Stimulated activated CD8-positive, alpha-beta memory T cell treated with anti-CD3 and anti-CD28 coated beads, Interleukin-4, amount 100 ng/mL, for 48 hours (primary cell): Measurements from ENCODE around the gene LNPEP.

Experiments
- DNase-seq: peaks from one replicate; pipeline ENCODE4 v3.0.0-alpha.2; 2020

LNPEP gene

DNA sequence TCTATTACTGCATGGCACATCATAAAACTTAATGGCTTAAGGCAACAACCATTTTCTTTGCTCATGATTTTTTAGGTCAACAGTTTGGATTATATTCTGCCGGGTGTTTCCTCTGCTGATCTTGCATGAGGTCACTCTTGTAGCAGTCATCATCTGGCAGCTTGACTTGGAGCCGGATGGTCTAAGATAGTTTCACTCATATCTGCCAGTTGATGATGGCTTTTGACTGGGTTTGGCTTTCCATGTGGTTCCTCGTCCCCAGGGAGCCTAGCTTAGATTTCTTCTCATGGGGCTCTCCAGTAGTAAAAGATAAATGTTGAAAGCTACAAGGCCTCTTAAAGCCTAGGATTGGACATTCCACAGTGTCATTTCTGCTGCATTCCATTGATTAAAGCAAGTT is 27.4 kb downstream of the LNPEP start:
- DNase-seq = no peak

DNA sequence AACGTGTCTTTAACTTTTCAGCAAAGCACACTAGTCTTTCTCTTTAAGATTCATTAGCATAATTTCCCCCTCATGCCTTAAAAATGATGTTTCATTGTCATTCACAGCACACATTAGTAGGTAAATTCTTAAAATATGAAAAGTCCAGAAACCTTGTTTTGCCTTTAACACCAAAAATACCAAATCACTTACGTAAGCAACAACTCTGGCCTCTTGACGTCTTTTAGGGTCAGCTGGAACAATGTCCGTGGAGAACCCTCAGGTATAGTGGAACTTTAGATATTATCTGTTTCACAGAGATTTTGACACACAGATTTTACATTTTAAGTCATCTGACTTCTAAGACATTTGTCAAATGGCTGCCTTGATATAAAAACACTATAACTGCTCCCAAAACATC is 30.9 kb downstream of the LNPEP start:
- no peak for DNase-seq

DNA sequence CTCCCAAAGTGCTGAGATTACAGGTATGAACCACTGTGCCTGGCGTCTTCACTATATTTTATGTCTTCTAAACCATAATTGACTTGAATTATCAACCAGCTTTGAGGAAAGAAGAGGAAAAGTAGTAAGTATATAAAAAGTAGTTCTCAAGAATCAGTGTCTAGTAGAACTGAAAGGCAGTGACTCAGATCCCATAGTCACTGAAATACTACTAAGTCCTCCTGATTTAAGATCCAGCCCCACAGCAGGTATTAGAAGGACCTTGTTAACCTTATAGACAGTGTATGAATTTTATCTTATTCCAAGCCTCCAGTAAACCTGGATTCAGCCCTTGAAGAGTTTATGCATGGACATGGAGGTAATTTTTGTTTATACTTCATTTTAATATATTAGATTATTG is 31.5 kb downstream of the LNPEP start:
- no peak for DNase-seq

DNA sequence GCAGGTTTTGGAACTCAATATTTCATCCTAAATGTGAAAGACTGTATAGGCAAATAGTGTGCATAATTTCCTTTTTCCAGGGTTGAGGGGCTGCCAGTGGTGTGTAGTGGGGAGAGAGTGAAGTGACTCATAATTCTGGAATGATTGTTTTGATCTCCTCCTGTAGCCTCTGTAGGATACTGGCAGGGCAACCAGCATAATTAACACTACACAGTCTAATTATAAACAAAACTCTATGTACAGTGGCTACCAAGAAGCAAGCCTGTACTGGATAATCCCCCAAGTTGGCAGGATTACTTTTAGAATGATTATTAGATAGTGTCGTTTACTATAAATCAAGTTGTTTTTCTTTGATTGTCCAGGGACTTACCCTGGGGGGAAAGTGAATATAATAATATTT is 32.2 kb downstream of the LNPEP start:
- DNase-seq = no peak

DNA sequence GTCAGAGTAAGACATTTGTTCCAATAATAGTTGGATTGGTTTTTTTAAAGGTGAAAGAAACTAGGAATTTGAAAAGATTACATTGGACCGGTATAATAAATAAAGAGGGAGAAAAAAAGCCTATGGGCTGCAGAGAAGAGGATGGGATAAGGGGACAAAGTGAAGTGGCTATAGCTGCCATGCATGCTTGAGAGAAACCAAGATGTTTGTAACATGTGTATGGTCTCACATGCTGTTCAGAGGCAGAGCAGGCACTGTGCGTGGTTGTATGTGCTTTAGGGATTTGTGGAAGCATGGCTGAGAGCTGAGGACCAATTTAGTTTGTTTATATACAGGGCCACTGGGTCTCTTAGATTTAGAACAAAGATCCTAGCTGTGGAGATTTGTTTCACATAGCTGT is 32.7 kb downstream of the LNPEP start:
- no peak for DNase-seq

DNA sequence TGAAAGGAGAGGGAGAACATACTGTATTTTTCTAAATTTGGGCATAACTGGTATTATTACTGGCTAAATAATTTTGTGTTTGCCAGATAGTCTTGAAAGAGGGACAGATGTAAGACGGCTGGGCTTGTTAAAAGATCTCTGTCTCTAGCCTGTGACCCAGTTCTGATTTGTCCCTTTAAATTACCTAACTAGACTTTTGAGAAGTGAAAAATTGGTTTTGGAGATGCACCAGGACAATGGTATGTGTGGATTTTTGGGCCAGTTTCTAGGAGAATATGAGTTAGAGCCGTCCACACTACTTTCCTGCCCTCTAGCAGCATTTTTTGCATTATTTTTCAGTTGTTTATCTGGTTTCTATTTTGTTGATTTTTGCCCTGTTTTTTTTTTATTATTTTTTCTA is 33.5 kb downstream of the LNPEP start:
- no peak for DNase-seq

DNA sequence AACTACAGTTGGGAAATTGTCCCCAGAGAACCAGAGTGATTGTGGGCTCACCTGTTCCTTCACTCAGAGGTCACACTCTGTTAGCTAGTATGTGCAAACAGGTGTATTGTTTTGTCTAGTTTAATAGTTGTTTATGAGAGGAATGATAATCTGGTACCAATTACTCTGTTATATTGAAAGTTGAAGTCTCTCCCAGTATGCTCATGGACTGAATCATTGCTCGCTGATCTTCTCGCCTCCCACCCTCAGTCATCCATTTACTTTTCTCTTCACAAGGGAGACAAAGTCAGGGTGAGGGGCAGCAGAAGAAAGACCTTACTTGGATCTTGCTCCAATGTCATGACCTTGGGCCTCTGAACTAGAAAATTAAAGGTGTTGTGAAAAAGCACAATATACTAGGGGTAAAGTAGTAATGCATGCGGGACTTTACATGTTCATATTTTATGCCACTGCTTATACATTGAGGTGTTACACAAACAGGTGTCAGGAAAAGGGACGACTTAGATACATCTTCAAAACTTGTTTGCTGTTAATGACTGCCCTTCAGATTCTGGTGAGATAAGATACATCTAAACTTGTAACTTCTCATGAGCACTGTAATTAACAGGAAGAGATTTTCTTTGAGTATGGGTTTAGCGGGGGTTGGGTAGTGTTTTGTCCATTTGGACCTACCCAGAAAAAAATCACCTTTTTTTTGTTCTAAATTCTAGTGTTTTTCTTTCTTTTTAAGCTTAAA is 36.9 kb downstream of the LNPEP start:
- DNase-seq = no peak

DNA sequence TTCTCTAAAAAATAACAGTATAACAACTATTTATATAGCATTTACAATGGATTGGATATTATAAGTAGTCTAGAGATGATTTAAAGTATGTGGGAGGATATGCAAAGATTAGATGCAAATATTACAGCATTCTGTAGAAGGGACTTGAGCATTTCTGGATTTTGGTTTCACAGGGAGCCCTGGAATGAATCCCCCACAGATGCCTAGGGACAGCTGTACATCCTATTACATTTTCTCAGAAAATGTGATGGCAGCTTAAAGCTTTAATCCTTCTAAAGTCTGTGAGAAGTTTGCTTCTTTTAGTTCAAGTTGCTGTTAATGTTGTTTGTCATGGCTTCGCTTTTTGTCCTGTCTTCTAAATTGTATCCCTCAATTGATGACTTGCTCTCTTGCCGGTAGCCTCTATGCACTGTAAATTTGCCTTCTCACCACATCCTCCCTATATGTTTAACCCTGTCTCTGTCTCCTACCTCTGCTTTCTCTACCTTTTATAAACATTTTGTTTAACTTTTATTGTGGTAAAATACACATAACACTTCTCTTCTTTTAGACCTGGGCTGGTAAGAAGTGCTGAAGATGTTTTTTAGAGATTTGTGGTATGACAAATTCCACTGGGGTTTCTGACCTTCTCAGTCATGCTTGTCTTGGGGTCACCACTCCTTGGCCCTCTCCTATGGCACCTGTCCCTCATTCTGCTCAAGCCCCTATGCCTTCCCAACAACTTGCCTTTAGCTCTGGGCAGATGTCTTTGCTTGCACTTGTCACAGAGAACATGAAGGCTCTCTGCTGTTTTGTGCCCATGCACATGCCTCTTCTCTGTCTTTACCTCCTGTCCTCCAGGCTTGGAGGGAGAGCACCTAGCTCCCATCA is 37.9 kb downstream of the LNPEP start:
- DNase-seq = no peak

DNA sequence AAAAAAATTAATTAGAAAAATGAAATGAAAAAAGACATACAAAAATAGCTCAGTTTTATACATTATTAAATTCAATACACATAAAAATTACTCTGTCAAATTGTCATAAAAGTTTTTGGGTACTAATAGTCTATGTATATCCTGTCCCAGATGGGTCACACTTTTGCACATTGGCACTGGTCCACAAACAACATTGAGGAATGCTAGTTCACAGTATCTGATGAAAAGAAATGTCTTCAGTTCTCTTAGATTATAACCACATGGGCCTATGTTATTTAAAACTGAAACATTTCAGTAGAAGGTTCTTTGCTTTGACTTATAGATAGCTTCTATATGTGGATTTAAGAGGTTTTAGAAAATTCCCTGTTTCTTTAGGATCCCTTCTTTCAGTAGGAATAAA is 39.8 kb downstream of the LNPEP start:
- DNase-seq = no peak

DNA sequence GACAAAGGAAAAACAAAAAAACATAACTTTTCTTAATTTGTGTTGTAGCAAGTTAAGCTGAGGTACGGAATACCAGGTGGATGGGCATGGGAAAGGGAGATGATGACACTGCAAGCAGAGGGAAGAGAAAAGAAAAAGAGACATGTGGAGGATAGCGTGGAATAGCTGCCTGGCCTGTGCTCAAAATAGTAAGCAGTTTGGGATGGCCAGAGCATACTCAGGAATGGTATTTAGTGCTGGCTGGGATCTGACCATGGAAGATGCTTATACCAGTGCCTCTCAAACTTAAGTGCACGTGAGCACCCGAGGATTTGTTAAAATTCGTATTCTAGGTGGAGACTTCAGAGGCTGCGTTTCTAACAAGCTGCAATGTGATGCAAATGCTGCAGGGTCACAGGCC is 41.3 kb downstream of the LNPEP start:
- DNase-seq = no peak

DNA sequence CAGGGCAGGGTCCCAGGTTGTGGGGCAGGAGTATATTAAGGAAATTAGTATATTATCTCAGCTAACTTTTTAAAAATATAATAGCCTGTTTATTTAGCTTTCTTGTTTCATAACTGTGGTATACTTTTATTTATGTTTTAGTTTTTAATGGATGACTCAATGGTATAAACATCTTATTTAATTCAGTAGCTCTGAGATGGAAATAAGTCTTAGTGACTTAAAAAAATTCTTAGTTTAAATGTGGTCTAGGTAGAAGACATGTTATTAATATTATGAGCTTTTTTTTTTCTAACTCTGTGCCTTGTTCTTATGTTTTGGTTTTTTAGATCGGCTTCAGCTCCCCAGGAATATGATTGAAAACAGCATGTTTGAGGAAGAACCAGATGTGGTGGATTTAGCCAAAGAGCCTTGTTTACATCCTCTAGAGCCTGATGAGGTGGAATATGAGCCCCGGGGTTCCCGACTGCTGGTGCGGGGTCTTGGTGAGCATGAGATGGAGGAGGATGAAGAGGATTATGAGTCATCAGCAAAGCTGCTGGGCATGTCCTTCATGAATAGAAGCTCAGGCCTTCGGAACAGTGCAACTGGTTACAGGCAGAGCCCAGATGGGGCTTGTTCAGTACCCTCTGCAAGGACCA is 43.1 kb downstream of the LNPEP start:
- DNase-seq = no peak

DNA sequence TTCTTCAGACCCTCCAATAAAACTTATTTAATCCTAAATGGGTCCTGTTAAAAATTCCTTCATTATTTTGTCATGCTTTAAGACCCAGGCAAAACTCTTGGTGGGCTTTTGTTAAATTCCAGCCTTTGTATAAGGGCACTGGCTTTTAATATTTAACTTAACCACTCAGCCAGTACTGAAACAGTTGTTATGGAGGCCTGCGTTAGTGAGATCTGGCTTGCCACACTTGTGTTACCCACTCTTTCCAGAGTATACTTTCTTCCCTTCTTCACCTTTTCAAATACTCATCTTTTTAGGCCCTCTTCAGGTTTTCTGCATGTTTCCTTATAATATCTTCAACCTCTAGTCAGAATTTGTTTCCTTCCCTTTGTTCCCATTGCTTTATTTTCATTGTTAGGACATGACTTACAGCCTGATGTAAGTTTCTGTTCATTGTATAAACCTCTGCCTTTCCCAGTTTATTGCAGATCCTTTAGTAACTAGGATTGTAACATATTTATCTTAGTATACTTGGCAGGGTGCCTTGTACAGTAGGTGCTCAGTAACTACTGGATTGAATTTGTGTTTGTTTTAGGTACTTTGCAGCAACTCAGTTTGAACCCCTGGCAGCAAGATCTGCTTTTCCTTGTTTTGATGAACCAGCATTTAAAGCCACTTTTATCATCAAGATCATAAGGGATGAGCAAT is 48.8 kb downstream of the LNPEP start:
- no peak for DNase-seq

DNA sequence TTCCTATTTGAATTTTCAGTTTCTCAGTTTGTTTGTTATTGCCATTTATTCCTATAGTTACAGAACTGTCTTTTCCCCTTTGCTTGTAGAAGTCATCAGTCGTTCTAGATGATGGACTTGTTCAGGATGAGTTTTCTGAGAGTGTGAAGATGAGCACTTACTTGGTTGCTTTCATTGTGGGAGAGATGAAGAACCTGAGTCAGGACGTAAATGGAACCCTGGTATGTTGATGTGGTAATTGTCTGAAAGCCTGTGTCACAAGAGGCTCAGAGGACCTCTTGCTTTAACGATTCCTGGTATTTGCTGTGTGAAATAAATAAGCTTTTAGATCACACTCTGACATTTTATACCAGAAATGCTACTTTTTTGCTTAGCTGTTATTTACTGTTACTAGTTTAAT is 50.6 kb downstream of the LNPEP start:
- DNase-seq = no peak

DNA sequence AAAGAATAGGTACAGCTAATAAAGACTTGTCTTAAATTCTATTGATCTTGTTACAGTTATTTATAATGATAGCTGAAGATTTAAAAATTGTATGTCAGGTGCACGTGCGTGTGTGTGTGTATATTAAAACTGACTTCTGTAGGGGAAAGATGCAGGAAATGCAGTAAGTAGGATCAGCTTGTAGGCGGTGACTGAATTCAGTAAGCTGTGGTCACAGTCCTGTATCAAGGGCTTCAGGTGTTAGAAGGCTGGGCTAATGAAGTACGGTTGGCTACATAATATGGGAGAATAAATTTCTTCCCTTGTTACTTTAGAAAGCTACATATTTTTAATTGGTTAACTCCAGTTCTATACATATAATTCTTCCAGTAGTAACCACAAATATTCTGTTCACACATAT is 54.2 kb downstream of the LNPEP start:
- no peak for DNase-seq

DNA sequence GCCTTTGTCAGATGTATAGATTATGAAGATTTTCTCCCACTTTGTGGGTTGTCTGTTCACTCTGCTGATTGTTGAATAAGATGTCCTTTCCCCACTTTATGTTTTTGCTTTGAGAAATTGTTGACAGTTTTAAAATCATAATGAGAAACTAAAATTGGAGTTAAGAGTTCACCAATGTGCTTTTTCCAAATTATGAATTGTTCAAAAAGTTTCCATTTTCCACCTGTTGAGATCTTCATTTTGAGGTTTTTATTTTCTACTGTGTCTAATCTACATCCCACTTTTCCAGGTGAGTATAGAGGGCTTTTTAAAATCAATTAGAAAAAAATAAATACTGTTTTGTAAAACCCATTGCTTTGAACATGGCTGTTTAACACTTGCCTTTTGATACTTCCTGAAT is 55.8 kb downstream of the LNPEP start:
- DNase-seq = no peak

DNA sequence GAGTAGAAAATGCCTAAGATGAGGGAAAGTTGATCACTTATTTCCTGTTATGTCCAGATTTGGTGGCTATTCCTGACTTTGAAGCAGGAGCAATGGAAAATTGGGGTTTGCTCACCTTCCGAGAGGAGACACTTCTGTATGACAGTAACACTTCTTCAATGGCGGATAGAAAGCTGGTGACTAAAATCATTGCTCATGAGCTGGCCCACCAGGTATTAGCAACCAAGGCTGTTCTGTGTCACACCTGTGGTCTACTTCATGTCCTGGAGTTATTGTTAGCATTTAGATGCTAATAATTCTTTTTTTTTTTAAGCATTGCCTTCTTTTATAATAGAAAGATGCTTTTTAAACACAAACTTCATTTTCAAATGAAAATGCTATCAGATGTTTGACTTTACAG is 57.9 kb downstream of the LNPEP start:
- DNase-seq = no peak

DNA sequence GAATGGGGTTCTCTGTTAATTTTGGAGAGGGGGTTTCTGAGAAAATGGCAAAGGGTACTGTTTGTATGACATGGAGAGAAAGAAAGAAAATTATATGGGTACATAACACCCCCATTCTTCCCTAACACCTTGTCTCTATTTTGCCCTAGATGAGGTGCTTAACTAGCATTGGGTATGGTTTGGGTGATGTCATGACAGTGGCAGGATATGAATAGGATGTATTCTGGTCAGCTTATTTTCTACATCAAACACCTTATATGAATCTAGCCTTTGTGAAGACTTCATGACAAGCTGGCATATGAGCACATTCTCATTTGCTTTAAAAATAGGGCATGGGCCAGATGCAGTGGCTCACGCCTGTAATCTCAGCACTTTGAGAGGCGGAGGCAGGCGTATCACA is 58.6 kb downstream of the LNPEP start:
- no peak for DNase-seq

DNA sequence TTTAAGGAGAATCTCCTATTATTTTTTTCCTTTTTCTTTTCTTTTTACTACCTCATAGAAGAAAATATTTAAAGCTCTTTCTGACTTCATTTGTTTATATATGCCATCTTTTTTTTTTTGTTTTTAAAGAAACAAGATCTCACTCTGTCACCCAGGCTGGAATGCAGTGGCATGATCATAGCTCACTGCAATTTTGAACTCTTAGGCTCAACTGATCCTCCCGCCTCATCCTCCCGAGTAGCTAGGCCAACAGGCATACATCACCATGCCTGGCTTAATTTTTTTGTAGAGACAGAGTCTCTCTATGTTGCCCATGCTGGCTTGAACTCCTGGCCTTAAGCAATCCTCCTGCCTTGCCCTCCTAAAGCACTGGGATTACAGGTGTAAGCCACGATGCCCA is 59.5 kb downstream of the LNPEP start:
- DNase-seq = no peak

DNA sequence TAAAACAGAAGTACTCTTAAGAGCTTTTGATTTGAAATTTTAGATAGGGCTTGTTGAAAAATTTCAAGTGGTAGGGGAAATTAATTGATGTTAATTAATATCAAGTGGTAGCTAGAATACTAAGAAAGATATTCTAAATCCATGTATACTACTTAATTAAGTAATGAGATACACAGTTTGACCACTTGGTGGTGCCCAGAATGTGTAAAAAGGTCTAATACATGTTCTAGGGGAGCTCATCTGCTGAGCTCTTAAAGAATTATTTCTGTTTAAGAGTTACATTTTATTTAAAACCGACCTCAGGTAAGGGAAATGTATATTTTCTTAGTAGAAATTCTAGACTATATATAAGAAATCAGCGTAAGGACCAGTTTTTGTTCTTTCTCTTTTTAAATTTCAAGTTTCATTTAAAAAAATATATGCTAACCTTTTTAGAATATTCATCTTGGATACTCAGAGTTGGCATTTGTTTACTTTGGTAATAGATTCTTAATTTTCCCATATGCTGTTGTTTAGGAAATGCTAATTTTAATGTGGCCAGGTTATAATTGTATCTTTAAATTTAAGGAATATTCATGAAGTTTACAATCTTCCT is 61.5 kb downstream of the LNPEP start:
- no peak for DNase-seq

DNA sequence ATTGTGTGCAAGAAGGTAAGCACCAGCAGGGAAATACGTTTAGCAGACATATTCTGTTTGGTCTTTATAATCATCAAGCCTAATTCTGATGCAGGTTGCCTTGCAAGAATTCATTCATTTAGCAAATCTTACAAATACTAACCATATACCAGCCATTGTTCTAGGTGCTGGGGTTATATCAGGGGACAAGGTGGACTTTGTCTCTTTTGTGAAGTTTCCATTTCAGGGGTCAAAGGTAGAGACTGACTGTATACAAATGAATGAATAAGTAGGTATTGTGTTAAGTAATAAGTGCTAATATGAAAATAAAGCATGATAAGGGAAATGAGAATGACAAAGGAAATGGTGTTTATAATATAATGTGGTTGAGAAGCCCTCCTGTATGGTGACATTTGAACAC is 64.0 kb downstream of the LNPEP start:
- DNase-seq = no peak

DNA sequence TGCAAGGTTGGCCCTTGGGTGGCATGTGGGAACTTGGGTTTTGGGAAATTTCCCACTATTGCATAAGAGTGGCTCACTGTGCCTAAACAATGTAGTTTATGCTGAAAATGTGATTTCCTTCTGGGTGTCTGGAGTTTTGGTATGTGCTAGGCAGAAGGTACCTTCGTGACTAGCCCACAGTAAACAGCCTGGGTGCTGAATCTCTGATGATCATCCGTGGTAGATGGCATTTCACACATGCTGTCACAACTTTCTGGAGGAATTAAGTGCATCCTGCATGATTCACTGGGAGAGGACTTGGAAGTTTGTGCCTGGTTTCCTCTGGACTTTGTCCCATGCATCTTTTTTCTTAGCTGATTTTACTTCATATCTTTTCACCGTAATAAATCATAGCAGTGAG is 64.5 kb downstream of the LNPEP start:
- no peak for DNase-seq

DNA sequence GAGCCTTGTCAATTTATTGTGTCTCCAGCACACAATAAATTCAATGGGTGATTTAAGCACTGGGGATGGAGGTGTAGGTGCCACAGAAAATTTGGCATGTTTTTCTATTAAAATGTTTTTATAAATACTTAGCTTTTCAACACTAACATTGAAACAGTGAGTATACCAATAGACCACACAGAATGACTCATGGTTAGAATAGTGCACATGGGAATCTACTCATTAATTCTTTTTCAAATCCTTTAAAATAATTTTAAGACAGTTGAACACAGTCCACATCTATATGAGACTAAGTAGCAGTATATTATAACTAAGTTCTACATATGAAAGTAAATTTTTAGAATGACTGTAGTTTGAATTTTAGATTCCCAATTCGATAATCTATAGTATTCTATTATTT is 67.1 kb downstream of the LNPEP start:
- DNase-seq = no peak

DNA sequence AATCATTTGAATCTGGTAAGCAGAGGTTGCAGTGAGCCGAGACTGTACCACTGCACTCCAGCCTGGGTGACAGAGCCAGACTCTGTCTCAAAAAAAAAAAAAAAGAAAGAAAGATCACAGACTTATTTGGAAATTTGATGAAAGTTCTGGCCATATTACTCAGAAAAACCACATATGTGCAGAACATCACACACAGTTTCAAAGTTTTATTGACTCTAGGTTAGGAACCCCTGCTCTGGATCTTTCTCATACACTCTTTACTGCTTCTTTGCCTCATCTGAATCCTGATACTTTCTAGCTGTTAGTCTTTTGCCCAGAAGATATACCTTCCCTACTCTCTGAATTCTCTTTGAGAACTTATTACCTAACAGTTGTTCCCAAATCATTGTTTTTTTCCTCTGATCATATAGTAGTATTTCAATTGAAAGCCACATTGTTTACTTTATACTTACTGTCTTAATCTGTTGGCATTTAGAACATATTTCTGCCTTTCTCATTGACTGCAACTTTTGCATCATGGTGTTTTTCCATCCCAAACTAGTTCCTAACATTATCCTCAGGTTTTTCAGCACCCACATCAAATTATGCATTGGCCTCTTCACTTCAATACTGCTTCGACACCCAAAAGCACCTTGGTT is 68.7 kb downstream of the LNPEP start:
- DNase-seq = no peak
